Mesenchymal stem cell (in vitro differentiated cells and primary cell): ENCODE data around the gene AHCYL1.

ENCODE experiments used
- DNase-seq: peaks from one replicate; pipeline ENCODE4 v3.0.0-alpha.2; 2013
- H2AFZ ChIP-seq: one replicate; pipeline ENCODE4 v1.6.1; 2013; ENCODE audit warnings: low read depth, mild to moderate bottlenecking, control low read depth, inconsistent platforms, low read length, moderate library complexity
- H2AK5ac ChIP-seq: 2 replicates; pipeline ENCODE4 v1.6.1; 2013; ENCODE audit warnings: low read length, moderate library complexity, mild to moderate bottlenecking, inconsistent platforms; ENCODE audit not compliant: severe bottlenecking
- H2BK120ac ChIP-seq: one replicate; pipeline ENCODE4 v1.6.1; 2013; ENCODE audit warnings: low read depth, mild to moderate bottlenecking, inconsistent platforms, low read length, moderate library complexity
- H2BK12ac ChIP-seq, 2 experiments: one replicate each; pipeline ENCODE4 v1.6.1; 2013; ENCODE audit warnings: inconsistent platforms in 2 of 2, low read length in 2 of 2, mild to moderate bottlenecking in 2 of 2, moderate library complexity in 2 of 2, control low read depth in 1 of 2
- H2BK15ac ChIP-seq: one replicate; pipeline ENCODE4 v1.6.1; 2013; ENCODE audit warnings: mild to moderate bottlenecking, low read depth, inconsistent platforms; ENCODE audit not compliant: poor library complexity, severe bottlenecking
- H2BK5ac ChIP-seq: 2 replicates; pipeline ENCODE4 v1.6.1; 2013; ENCODE audit warnings: low read depth, mild to moderate bottlenecking, low read length, control low read depth, inconsistent platforms; ENCODE audit not compliant: poor library complexity, severe bottlenecking
- H3K14ac ChIP-seq, 2 experiments: one replicate each; pipeline ENCODE4 v1.6.1; 2013; ENCODE audit warnings: inconsistent platforms in 2 of 2, low read length in 2 of 2, control low read depth in 1 of 2, mild to moderate bottlenecking in 1 of 2, moderate library complexity in 1 of 2
- H3K18ac ChIP-seq, 2 experiments: one replicate each; pipeline ENCODE4 v1.6.1; 2013; ENCODE audit warnings: inconsistent platforms in 2 of 2, low read length in 2 of 2, control low read depth in 1 of 2, low read depth in 1 of 2, mild to moderate bottlenecking in 1 of 2
- H3K23ac ChIP-seq, 2 experiments: one replicate each; pipeline ENCODE4 v1.6.1; 2013; ENCODE audit warnings: inconsistent platforms in 2 of 2, low read length in 2 of 2, mild to moderate bottlenecking in 2 of 2, moderate library complexity in 2 of 2, control low read depth in 1 of 2
- H3K27ac ChIP-seq: 2 replicates; pipeline ENCODE4 v1.5.1; 2013; ENCODE audit warnings: mild to moderate bottlenecking, moderate library complexity, low read length, control low read depth, inconsistent platforms; ENCODE audit not compliant: poor library complexity, severe bottlenecking
- H3K27me3 ChIP-seq, 2 experiments: 2 replicates each; pipeline versions ENCODE4 v1.6.1 to v1.7.0; 2013; ENCODE audit warnings: low read length in 2 of 2, mild to moderate bottlenecking in 2 of 2, moderate library complexity in 2 of 2, control low read depth in 1 of 2, inconsistent platforms in 1 of 2; ENCODE audit not compliant: control insufficient read depth in 1 of 2, insufficient read depth in 1 of 2
- H3K36me3 ChIP-seq, 2 experiments: 2 replicates each; pipeline versions ENCODE4 v1.6.1 to v1.7.0; 2013; ENCODE audit warnings: low read length in 2 of 2, control low read depth in 1 of 2, inconsistent platforms in 1 of 2, low read depth in 1 of 2, mild to moderate bottlenecking in 1 of 2; ENCODE audit not compliant: insufficient read depth in 2 of 2, control insufficient read depth in 1 of 2
- H3K4ac ChIP-seq, 2 experiments: one replicate each; pipeline ENCODE4 v1.6.1; 2013; ENCODE audit warnings: inconsistent platforms in 2 of 2, low read length in 2 of 2, mild to moderate bottlenecking in 2 of 2, moderate library complexity in 2 of 2, control low read depth in 1 of 2, low read depth in 1 of 2
- H3K4me1 ChIP-seq: 2 replicates; pipeline ENCODE4 v1.6.1; 2013; ENCODE audit warnings: low read depth, low read length, control low read depth; ENCODE audit not compliant: control insufficient read depth, insufficient read depth
- H3K4me2 ChIP-seq: 2 replicates; pipeline ENCODE4 v1.6.1; 2013; ENCODE audit warnings: low read length, mild to moderate bottlenecking, inconsistent platforms; ENCODE audit not compliant: poor library complexity, severe bottlenecking
- H3K4me3 ChIP-seq, 2 experiments: 2 replicates each; pipeline versions ENCODE4 v1.5.1 to v1.7.0; 2013; ENCODE audit warnings: low read length in 2 of 2, mild to moderate bottlenecking in 2 of 2, control low read depth in 1 of 2, low read depth in 1 of 2; ENCODE audit not compliant: insufficient read depth in 1 of 2
- H3K79me1 ChIP-seq: replicated peaks from 2 replicates; pipeline ENCODE4 v1.6.1; 2013; ENCODE audit warnings: mild to moderate bottlenecking, control low read depth, low read length, inconsistent platforms; ENCODE audit not compliant: poor library complexity, severe bottlenecking
- H3K9ac ChIP-seq: 2 replicates; pipeline ENCODE4 v1.7.0; 2013; ENCODE audit warnings: mild to moderate bottlenecking, low read length, moderate library complexity
- H3K9me3 ChIP-seq: 2 replicates; pipeline ENCODE4 v1.7.0; 2013; ENCODE audit warnings: mild to moderate bottlenecking, low read length; ENCODE audit not compliant: control insufficient read depth
- H4K8ac ChIP-seq: one replicate; pipeline ENCODE4 v1.6.1; 2013; ENCODE audit warnings: inconsistent platforms, mild to moderate bottlenecking, low read length, moderate library complexity
- H4K91ac ChIP-seq: one replicate; pipeline ENCODE4 v1.6.1; 2013; ENCODE audit warnings: mild to moderate bottlenecking, low read length, inconsistent platforms
- WGBS: methylation state at CpG from one replicate; pipeline ENCODE4 v1.1.7; 2013; ENCODE audit warnings: mixed read lengths; 5-methylcytosine and 5-hydroxymethylcytosine counted together

AHCYL1 gene

DNA sequence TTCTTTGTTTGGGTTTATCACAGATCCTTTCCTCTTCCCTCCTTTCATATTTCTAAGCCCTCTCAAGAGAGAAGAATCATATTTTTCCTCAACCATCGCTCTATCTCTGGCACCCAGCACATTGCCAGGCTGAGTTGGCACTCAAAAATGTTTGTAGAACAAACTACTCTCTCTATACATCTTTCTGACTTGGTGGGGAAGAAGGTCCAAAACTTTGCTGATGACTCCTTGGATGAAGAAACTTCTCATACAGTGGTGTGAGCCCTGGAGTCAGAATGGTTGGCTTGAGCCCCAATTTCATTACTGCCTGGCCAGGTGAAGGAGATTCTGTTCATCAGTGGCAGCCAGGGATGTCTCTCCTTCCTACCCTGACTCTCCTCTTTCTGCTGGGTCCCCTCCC, 74.0 kb downstream of the AHCYL1 start:
- H3K79me1 ChIP-seq, result peaks cover 10% of the 10 kb centered on the region
- H2BK15ac ChIP-seq, result no peak overlapping the region
- no peak overlapping the region for H3K4me2 ChIP-seq
- H3K18ac ChIP-seq, result no peak overlapping the region
- H3K27me3 ChIP-seq, result no peaks in the 10 kb centered on the region
- peaks cover 6% of the 10 kb centered on the region for H3K4me1 ChIP-seq
- no peak overlapping the region for H3K4me3 ChIP-seq
- no peak overlapping the region for H4K91ac ChIP-seq
- H3K4ac ChIP-seq, result no peak overlapping the region
- H3K23ac ChIP-seq, result no peak overlapping the region
- no peak for DNase-seq
- WGBS, result 100% methylated on average over 1 of the region's 1 CpG
- H2BK5ac ChIP-seq, result no peak overlapping the region
- H2AFZ ChIP-seq, result no peak overlapping the region
- H3K9ac ChIP-seq, result no peak overlapping the region
- H4K8ac ChIP-seq, result no peak overlapping the region
- no peak overlapping the region for H3K27ac ChIP-seq
- H2AK5ac ChIP-seq, result no peak overlapping the region
- H3K36me3 ChIP-seq, result peaks cover 51 to 71% of the 10 kb centered on the region in 2 experiments
- H2BK120ac ChIP-seq, result no peak overlapping the region
- H3K9me3 ChIP-seq, result no peaks in the 10 kb centered on the region
- H3K14ac ChIP-seq, result no peak overlapping the region
- no peak overlapping the region for H2BK12ac ChIP-seq

GRCh38 chr1:110059133-110059863, 74.7 kb downstream of the AHCYL1 start:
- H4K8ac ChIP-seq, result no peak overlapping the region
- H2AK5ac ChIP-seq, result no peak overlapping the region
- H3K36me3 ChIP-seq, result peaks cover 44 to 67% of the 10 kb centered on the region in 2 experiments
- no peaks in the 10 kb centered on the region for H3K9me3 ChIP-seq
- H3K14ac ChIP-seq, result no peak overlapping the region
- no peak overlapping the region for H3K18ac ChIP-seq
- H2BK120ac ChIP-seq, result no peak overlapping the region
- peak; percentile 22 for DNase-seq
- no peak overlapping the region for H3K4ac ChIP-seq
- peaks cover 0 to under 1% of the 10 kb centered on the region in 2 experiments for H3K27me3 ChIP-seq
- H3K4me3 ChIP-seq, result no peak overlapping the region
- H2BK15ac ChIP-seq, result no peak overlapping the region
- no peak overlapping the region for H4K91ac ChIP-seq
- no peak overlapping the region for H3K27ac ChIP-seq
- H3K9ac ChIP-seq, result no peak overlapping the region
- H2BK12ac ChIP-seq, result peak overlapping the region in 1 of 2 experiments; percentile 51
- peaks cover 8% of the 10 kb centered on the region for H3K4me1 ChIP-seq
- H3K23ac ChIP-seq, result no peak overlapping the region
- H3K4me2 ChIP-seq, result no peak overlapping the region
- H2AFZ ChIP-seq, result no peak overlapping the region
- 50% methylated on average over 5 of the region's 6 CpGs for WGBS
- H2BK5ac ChIP-seq, result no peak overlapping the region
- peaks cover 9% of the 10 kb centered on the region for H3K79me1 ChIP-seq

DNA sequence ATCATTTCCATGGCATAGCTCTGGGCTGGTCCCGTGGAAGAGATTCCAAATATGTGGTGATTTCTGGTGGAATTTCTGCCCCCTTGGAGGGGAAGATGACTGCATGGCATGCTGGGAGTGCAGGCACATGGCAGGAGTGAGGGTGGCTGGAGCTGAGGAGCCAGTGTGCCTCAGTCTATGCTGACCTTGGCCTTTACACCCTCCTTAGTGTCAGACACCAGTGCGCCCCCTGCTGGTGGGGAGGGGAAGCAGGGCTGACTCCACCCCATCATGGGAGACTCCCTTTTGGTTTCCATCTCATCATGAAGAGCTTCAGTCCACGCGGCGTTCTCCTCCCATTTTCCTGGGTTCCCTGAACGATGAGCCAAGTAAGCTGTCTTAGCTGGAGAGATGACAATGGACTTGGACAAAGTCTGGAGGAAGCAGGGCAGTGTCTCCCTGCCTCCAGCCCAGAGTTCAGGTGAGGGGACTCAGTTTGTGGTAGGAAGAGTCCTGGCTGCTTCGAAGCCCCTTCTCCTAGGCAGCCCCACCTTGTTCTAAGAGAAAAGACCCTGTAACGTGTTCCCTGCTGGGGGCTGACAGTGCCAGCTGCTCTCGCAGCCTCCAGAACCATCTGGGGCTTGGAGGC, 75.6 kb downstream of the AHCYL1 start:
- H2AFZ ChIP-seq, result no peak overlapping the region
- no peak overlapping the region for H2BK15ac ChIP-seq
- H3K14ac ChIP-seq, result no peak overlapping the region
- DNase-seq, result peak; percentile 30
- H3K27ac ChIP-seq, result no peak overlapping the region
- H2BK5ac ChIP-seq, result no peak overlapping the region
- no peak overlapping the region for H3K23ac ChIP-seq
- peaks cover 6% of the 10 kb centered on the region for H3K4me1 ChIP-seq
- no peak overlapping the region for H3K4ac ChIP-seq
- H3K9me3 ChIP-seq, result no peaks in the 10 kb centered on the region
- peak overlapping the region in 1 of 2 experiments; percentile 4 for H2BK12ac ChIP-seq
- no peak overlapping the region for H3K18ac ChIP-seq
- WGBS, result 81% methylated on average over 9 of the region's 9 CpGs
- peaks cover 0 to 9% of the 10 kb centered on the region in 2 experiments for H3K27me3 ChIP-seq
- H2BK120ac ChIP-seq, result no peak overlapping the region
- no peak overlapping the region for H3K4me3 ChIP-seq
- no peak overlapping the region for H2AK5ac ChIP-seq
- H3K4me2 ChIP-seq, result no peak overlapping the region
- peaks cover 4% of the 10 kb centered on the region for H3K79me1 ChIP-seq
- H4K91ac ChIP-seq, result no peak overlapping the region
- no peak overlapping the region for H4K8ac ChIP-seq
- H3K36me3 ChIP-seq, result peaks cover 36 to 60% of the 10 kb centered on the region in 2 experiments
- no peak overlapping the region for H3K9ac ChIP-seq

DNA sequence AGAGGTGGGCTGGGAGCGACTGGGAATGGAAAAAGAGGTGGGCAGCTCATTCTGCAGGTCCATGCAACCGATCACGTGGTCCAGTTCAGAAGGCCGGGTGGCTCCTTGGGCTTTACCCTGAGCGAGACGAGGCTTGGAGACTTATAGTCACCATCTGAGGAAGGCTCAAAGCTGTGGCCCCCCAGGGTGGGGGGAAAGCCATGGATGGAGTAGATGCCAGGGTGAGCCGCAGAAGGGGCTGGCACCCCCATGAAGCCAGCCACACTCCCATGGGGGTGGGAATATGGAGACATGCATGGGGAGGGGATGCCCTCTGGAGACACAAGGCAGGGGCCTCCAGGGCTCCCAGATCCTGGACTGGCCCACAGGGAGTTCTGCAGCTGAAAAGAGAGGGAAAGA, 76.1 kb downstream of the AHCYL1 start:
- no peak overlapping the region for H3K23ac ChIP-seq
- no peak for DNase-seq
- H4K8ac ChIP-seq, result no peak overlapping the region
- no peak overlapping the region for H2BK5ac ChIP-seq
- H2BK12ac ChIP-seq, result no peak overlapping the region
- no peak overlapping the region for H2AFZ ChIP-seq
- no peak overlapping the region for H3K27ac ChIP-seq
- H3K9me3 ChIP-seq, result no peaks in the 10 kb centered on the region
- no peak overlapping the region for H2AK5ac ChIP-seq
- H3K27me3 ChIP-seq, result peaks cover 0 to 14% of the 10 kb centered on the region in 2 experiments
- no peak overlapping the region for H4K91ac ChIP-seq
- H3K14ac ChIP-seq, result no peak overlapping the region
- no peak overlapping the region for H3K9ac ChIP-seq
- H3K18ac ChIP-seq, result no peak overlapping the region
- H3K4me2 ChIP-seq, result no peak overlapping the region
- peaks cover 3% of the 10 kb centered on the region for H3K4me1 ChIP-seq
- H3K4me3 ChIP-seq, result no peak overlapping the region
- H3K4ac ChIP-seq, result no peak overlapping the region
- WGBS, result 98% methylated on average over 7 of the region's 7 CpGs
- no peak overlapping the region for H2BK120ac ChIP-seq
- peaks cover 4% of the 10 kb centered on the region for H3K79me1 ChIP-seq
- no peak overlapping the region for H2BK15ac ChIP-seq
- peaks cover 30 to 57% of the 10 kb centered on the region in 2 experiments for H3K36me3 ChIP-seq
